ENCODE measurements around the gene VASH1.

GRCh38 chr14:76717508-76718290 lies 43.6 kb upstream of the VASH1 start:
- TF ChIP-seq, protein P1, sequence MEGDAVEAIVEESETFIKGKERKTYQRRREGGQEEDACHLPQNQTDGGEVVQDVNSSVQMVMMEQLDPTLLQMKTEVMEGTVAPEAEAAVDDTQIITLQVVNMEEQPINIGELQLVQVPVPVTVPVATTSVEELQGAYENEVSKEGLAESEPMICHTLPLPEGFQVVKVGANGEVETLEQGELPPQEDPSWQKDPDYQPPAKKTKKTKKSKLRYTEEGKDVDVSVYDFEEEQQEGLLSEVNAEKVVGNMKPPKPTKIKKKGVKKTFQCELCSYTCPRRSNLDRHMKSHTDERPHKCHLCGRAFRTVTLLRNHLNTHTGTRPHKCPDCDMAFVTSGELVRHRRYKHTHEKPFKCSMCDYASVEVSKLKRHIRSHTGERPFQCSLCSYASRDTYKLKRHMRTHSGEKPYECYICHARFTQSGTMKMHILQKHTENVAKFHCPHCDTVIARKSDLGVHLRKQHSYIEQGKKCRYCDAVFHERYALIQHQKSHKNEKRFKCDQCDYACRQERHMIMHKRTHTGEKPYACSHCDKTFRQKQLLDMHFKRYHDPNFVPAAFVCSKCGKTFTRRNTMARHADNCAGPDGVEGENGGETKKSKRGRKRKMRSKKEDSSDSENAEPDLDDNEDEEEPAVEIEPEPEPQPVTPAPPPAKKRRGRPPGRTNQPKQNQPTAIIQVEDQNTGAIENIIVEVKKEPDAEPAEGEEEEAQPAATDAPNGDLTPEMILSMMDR (IDR thresholded peaks at IDR 0.05) = no peak
- no peak for TF ChIP-seq POLR2A (IDR thresholded peaks at IDR 0.05)
